Cardiac muscle cell (in vitro differentiated cells and primary cell): ENCODE data around the gene RRAS. TPM values are rescaled to one million over a fixed set of nuclear protein-coding genes. Genes with fewer than 3 reads are reported as not detected.

Experiments
- DNase-seq, 2 donors: peaks; one replicate each; pipeline versions ENCODE4 v3.0.0 to v3.0.0-alpha.2; 2010 to 2017; ENCODE audit warnings: low read depth in 1 of 2, low spot score in 1 of 2
- H3K27ac ChIP-seq: fragments of 200-600 bp; sonication (generic); 2 replicates; pipeline ENCODE4 v1.5.1; 2016
- H3K27me3 ChIP-seq: fragments of 200-600 bp; sonication (generic); 2 replicates; pipeline ENCODE4 v1.6.0; 2016; ENCODE audit warnings: control low read depth
- H3K36me3 ChIP-seq: fragments of 200-600 bp; sonication (generic); 2 replicates; pipeline ENCODE4 v1.5.1; 2016; ENCODE audit warnings: control low read depth
- H3K4me1 ChIP-seq: fragments of 200-600 bp; sonication (generic); 2 replicates; pipeline ENCODE4 v1.8.1; 2017; ENCODE audit warnings: low read depth, mild to moderate bottlenecking, mixed run types
- H3K4me3 ChIP-seq: fragments of 200-600 bp; sonication (generic); 2 replicates; pipeline ENCODE4 v1.5.1; 2016; ENCODE audit warnings: mild to moderate bottlenecking
- H3K9me3 ChIP-seq: fragments of 200-600 bp; sonication (generic); 2 replicates; pipeline ENCODE4 v1.5.1; 2017; ENCODE audit warnings: low read depth, mild to moderate bottlenecking, control low read depth
- polyA plus RNA-seq: library from polyadenylated mRNA; unstranded; fragments of >200 nt; fragmentation: Nextera tagmentation; extraction: Ambion mirVana; gene quantifications from 2 replicates; pipeline ENCODE4 v1.2.1, GENCODE V29; 2016
- total RNA-seq: library from RNA; depleted of rRNA; stranded (reverse); fragments of >200 nt; gene quantifications from 2 replicates; pipeline ENCODE4 v1.2.3, GENCODE V29; 2016
- TF ChIP-seq, protein P1 (sequence below): IDR thresholded peaks from 2 replicates; pipeline ENCODE4 v1.5.1; 2012; ENCODE audit warnings: low read depth, mild to moderate bottlenecking, low read length

RRAS gene
- 41.3 and 42.6 TPM in 2 replicates for total RNA-seq
- polyA plus RNA-seq, result 80.1 and 88.1 TPM in 2 replicates

DNA sequence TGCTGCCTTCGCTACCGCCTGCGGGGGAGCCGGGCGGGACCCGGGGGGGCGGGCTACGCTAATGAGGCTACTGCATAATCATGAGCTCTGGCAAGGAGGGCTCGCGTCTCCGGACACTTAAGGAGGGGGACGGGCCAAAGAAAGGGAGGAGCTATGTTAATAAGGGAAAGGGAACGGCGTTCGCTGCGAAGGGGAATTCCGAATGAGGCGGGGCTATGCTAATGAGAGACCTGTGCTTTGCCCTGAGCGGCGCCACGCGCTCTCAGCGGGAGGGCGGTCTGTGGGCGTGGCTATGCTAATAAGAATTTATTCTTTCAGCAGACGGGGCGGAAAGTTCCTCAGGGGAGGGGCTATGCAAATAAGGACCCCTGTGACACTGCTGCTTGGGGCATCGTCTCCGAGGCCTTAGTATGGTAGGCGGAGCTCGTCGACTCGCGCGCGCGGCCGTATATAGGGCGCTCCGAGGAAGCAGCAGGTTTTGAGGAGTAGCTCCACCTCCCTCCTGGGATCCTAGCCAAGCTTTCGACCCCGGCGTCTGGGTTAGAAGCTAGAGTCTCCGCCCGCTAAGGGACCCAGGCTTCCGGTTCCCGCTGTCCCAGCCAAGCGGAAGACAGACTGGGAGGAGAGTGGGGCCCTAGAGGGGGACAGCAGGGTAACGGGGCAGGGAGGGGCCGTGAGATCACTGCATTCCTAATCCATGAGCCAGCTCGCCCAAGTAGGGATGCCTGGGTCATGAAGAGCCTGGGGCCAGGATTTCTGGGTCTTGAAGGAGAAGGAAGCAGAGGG, at the start of gene RRAS:
TSS of gene RRAS (minus strand) at position 31 of the 786 bp plus-strand sequence. CDS start 45 bp downstream, outside the sequence.
- peak; percentile 100 for DNase-seq
- TF ChIP-seq, protein P1, sequence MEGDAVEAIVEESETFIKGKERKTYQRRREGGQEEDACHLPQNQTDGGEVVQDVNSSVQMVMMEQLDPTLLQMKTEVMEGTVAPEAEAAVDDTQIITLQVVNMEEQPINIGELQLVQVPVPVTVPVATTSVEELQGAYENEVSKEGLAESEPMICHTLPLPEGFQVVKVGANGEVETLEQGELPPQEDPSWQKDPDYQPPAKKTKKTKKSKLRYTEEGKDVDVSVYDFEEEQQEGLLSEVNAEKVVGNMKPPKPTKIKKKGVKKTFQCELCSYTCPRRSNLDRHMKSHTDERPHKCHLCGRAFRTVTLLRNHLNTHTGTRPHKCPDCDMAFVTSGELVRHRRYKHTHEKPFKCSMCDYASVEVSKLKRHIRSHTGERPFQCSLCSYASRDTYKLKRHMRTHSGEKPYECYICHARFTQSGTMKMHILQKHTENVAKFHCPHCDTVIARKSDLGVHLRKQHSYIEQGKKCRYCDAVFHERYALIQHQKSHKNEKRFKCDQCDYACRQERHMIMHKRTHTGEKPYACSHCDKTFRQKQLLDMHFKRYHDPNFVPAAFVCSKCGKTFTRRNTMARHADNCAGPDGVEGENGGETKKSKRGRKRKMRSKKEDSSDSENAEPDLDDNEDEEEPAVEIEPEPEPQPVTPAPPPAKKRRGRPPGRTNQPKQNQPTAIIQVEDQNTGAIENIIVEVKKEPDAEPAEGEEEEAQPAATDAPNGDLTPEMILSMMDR, result no peak

DNA sequence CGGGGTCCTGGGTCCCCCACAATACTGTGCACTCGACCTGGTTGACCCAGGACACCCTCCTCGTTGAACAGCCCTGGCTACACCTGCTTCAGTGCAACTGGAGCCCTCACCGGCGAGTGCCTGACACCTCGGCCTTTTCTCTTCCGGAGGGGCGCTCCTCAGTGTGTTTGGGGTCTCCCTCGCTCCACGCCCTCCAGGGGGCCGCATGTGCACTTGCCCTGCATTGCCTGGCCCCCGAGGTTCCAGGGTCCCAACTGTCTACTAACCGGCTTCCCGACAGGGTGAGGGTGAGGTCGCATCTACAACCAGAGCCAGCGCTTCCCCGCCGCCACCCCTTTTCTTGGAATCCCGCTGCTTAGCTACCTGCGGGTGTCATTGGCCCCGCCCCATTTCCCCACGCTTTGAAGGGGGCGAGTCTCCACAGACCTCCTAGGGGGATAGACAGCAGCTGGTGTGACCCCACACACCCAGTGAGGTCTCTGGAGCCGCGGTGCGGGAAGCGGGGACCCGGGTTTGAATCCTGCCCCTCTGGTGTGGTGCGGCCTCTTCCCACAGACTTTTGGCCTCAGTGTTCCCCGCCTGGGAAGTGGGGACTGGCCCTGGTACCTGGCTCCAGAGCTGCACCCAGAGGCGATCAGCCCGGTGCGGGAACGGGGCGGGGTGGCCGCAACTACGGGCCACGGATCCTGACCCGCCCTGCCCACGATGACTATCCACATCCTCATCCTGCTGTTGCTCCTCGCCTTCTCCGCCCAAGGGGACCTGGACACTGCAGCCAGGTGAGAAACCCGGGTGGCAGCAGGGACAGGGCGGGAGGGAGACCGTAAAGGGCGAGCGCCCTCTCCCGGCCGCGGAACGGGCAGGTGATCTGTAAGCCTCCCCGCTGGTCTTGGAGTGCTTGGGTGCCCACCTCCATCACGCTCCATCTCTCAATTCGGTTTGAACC, 49.5 kb upstream of the RRAS start, which contains the start of gene ADM5:
TSS of gene ADM5 (plus strand) at position 462 of the 946 bp plus-strand sequence. CDS start at position 706, 244 bp downstream.
- TF ChIP-seq, protein P1, result peak; percentile 71
- Histone ChIP-seq H3K27me3 (no peaks in the 10 kb centered on the region), H3K27ac (peak within 1 kb of the TSS; percentile 57), H3K9me3 (no peaks in the 10 kb centered on the region), H3K4me1 (peaks cover 4% of the 10 kb centered on the region), H3K36me3 (peaks cover 15% of the 10 kb centered on the region), H3K4me3 (peak within 1 kb of the TSS; percentile 25)
- peak; percentile 20 to 34 for DNase-seq

More for the DNA sequence above, at the start of gene RRAS:
- peak within 1 kb of the TSS; percentile 61 for H3K4me3 ChIP-seq
- H3K27me3 ChIP-seq, result no peaks in the 10 kb centered on the region
- H3K4me1 ChIP-seq, result peaks cover 29% of the 10 kb centered on the region
- no peaks in the 10 kb centered on the region for H3K36me3 ChIP-seq
- peak within 1 kb of the TSS; percentile 100 for H3K27ac ChIP-seq
- no peaks in the 10 kb centered on the region for H3K9me3 ChIP-seq

DNA sequence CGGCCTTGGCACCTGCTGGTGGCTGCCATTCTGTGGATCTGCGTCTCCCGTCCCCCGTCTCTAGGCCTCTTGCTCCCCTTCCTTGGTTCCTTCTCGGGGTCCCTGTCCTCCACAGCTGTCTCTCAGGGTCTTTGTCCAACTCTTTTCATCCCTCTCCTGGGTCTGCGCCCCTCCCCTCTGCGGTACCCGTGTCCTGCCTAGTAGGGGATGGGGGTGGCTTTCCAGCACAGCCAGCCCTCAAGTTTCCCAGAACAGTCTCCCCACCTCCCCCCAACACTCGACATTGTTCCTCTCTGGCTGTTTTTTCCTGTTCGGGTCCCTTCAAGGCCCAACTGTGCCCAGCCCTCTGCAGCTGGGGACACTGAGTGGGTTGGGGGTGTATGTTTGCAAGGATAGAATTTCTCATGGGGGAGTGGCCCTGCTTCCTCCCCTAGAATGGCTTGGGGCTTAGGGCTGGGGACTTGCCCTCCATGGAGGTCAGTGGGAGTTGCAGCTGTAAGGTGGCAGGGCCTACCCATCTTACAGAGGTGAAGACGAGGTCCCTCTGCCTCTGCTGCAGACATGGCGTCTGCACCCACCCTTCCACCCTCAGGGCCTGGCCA, 48.7 kb upstream of the RRAS start:
- peaks cover 4% of the 10 kb centered on the region for H3K4me1 ChIP-seq
- H3K36me3 ChIP-seq, result peaks cover 23% of the 10 kb centered on the region
- H3K9me3 ChIP-seq, result no peaks in the 10 kb centered on the region
- H3K4me3 ChIP-seq, result no peak overlapping the region
- DNase-seq, result no peak
- no peaks in the 10 kb centered on the region for H3K27me3 ChIP-seq
- H3K27ac ChIP-seq, result peak overlapping the region; percentile 57
- TF ChIP-seq, protein P1, result no peak

DNA sequence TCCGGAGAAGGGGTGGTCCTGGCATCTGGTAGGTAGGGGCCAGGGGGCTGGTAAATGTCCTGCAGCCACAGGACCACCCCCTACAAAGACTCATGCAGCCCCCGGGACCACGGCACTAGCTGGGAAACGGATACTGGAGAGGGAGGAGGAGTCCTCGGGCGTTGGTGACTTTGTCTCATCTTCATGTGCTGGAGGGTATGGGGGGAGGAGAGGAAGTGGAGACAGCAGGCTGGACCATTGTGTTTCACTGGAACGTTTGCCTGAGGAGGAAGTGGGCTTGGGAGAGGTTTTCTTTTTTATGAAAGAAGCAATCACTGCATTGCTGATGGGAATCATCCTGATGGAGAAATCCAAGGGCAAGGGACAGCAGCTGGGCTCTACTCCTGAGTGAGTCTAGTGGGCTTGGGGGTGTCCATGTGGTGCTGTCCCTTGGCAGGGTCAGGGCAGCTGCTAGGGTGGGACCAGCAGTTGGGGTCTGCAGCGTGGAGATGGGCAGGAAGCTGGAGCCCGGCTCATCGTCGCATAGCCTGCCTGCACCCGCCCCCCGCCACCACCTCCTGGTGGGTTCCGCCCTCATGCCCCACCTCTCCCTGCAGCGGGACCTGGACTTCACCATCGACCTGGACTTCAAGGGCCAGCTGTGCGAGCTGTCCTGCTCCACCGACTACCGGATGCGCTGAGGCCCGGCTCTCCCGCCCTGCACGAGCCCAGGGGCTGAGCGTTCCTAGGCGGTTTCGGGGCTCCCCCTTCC, 47.8 kb upstream of the RRAS start:
- H3K4me3 ChIP-seq, result no peak overlapping the region
- no peak overlapping the region for H3K27ac ChIP-seq

More for the DNA sequence above, 47.8 kb upstream of the RRAS start:
- Histone ChIP-seq H3K36me3 (peaks cover 28% of the 10 kb centered on the region), H3K27me3 (no peaks in the 10 kb centered on the region), H3K9me3 (no peaks in the 10 kb centered on the region), H3K4me1 (peaks cover 4% of the 10 kb centered on the region)
- no peak for DNase-seq
- TF ChIP-seq, protein P1, result no peak
